ENCODE data around the gene FLCN. TPM values are rescaled to one million over a fixed set of nuclear protein-coding genes. Genes with fewer than 3 reads are reported as not detected.

Gene FLCN
- total and polyA plus RNA-seq, 4 donors = 8.5 to 46.7 (median 28.4) TPM

- no peak for TF ChIP-seq REST (IDR thresholded peaks at IDR 0.05)
- TF ChIP-seq HNF4A (conservative IDR thresholded peaks at IDR 0.05) = no peak
- no peak for TF ChIP-seq MAX (IDR thresholded peaks at IDR 0.05)
- TF ChIP-seq FOXA2 (IDR thresholded peaks at IDR 0.05) = no peak
Observed at GRCh38 chr17:17264430-17264829, 27.5 kb upstream of the FLCN start (continued).

GRCh38 chr17:17258998-17259397 lies 22.0 kb upstream of the FLCN start:
- WGBS = 93% methylated on average over 4 of the region's 4 CpGs
- H3K9ac ChIP-seq (ENCODE audit: low read depth in 1 of 2, low read length in 2 of 2) = no peak overlapping the region
- H3K36me3 ChIP-seq (ENCODE audit: control insufficient read depth in 4 of 4, insufficient read depth in 3 of 4, low read depth in 1 of 4, low read length in 3 of 4) = peaks cover 18 to 61% (median 47%) of the 10 kb centered on the region in 4 donors
- no peak overlapping the region for H3K27ac ChIP-seq (ENCODE audit: low read depth in 1 of 2, low read length in 2 of 2)
- no peaks in the 10 kb centered on the region for H3K4me1 ChIP-seq (ENCODE audit: control insufficient read depth in 4 of 4, insufficient read depth in 4 of 4, low read length in 3 of 4)
- DNase-seq (ENCODE audit: low spot score) = no peak
- H3K27me3 ChIP-seq (ENCODE audit: control insufficient read depth in 4 of 4, insufficient read depth in 4 of 4, low read length in 3 of 4) = no peaks in the 10 kb centered on the region
- H3K9me3 ChIP-seq (ENCODE audit: control insufficient read depth in 4 of 4, low read length in 3 of 4) = no peaks in the 10 kb centered on the region
- no peak for TF ChIP-seq GABPA (IDR thresholded peaks at IDR 0.05 in 1 of 2, conservative IDR thresholded peaks at IDR 0.05 in 1 of 2)
- TF ChIP-seq RXRA (IDR thresholded peaks at IDR 0.05) = no peak
- no peak for TF ChIP-seq NR2F2 (IDR thresholded peaks at IDR 0.05)
- TF ChIP-seq EGR1 (IDR thresholded peaks at IDR 0.05; ENCODE audit: low read depth in 2 of 2) = no peak
- no peak for TF ChIP-seq FOXA1 (IDR thresholded peaks at IDR 0.05)
- TF ChIP-seq HNF4G (IDR thresholded peaks at IDR 0.05) = no peak
- TF ChIP-seq ATF3 (IDR thresholded peaks at IDR 0.05) = no peak
- TF ChIP-seq HNF4A (conservative IDR thresholded peaks at IDR 0.05) = no peak
- no peak for TF ChIP-seq SP1 (IDR thresholded peaks at IDR 0.05)
- no peak for TF ChIP-seq TAF1 (conservative IDR thresholded peaks at IDR 0.05)
- H3K4me3 ChIP-seq (ENCODE audit: low read depth in 1 of 3, low read length in 3 of 3) = no peak overlapping the region

GRCh38 chr17:17258011-17258410 lies 21.0 kb upstream of the FLCN start:
- Histone ChIP-seq H3K9ac (ENCODE audit: low read depth in 1 of 2, low read length in 2 of 2) (no peak overlapping the region), H3K27me3 (ENCODE audit: control insufficient read depth in 4 of 4, insufficient read depth in 4 of 4, low read length in 3 of 4) (no peaks in the 10 kb centered on the region), H3K36me3 (ENCODE audit: control insufficient read depth in 4 of 4, insufficient read depth in 3 of 4, low read depth in 1 of 4, low read length in 3 of 4) (peaks cover 18 to 67% (median 50%) of the 10 kb centered on the region in 4 donors), H3K4me3 (ENCODE audit: low read depth in 1 of 3, low read length in 3 of 3) (no peak overlapping the region), H3K27ac (ENCODE audit: low read depth in 1 of 2, low read length in 2 of 2) (no peak overlapping the region), H3K9me3 (ENCODE audit: control insufficient read depth in 4 of 4, low read length in 3 of 4) (no peaks in the 10 kb centered on the region), H3K4me1 (ENCODE audit: control insufficient read depth in 4 of 4, insufficient read depth in 4 of 4, low read length in 3 of 4) (no peaks in the 10 kb centered on the region)
- no peak for DNase-seq (ENCODE audit: low spot score)
- WGBS = 94% methylated on average over 7 of the region's 7 CpGs
- TF ChIP-seq REST (IDR thresholded peaks at IDR 0.05) = no peak
- TF ChIP-seq FOXA2 (IDR thresholded peaks at IDR 0.05) = no peak
- TF ChIP-seq TAF1 (conservative IDR thresholded peaks at IDR 0.05) = no peak
- no peak for TF ChIP-seq NR2F2 (IDR thresholded peaks at IDR 0.05)
- TF ChIP-seq ZBTB33 (IDR thresholded peaks at IDR 0.05) = no peak
- TF ChIP-seq FOXA1 (IDR thresholded peaks at IDR 0.05) = no peak
- TF ChIP-seq SP1 (IDR thresholded peaks at IDR 0.05) = no peak
- no peak for TF ChIP-seq HNF4G (IDR thresholded peaks at IDR 0.05)
- no peak for TF ChIP-seq EGR1 (IDR thresholded peaks at IDR 0.05; ENCODE audit: low read depth in 2 of 2)
- no peak for TF ChIP-seq RAD21 (IDR thresholded peaks at IDR 0.05)
- TF ChIP-seq YY1 (IDR thresholded peaks at IDR 0.05) = no peak
- TF ChIP-seq CTCF (IDR thresholded peaks at IDR 0.05; ENCODE audit: low read depth, low read length, missing input control) = no peak
- TF ChIP-seq ATF3 (IDR thresholded peaks at IDR 0.05) = no peak
- no peak for TF ChIP-seq GABPA (IDR thresholded peaks at IDR 0.05 in 1 of 2, conservative IDR thresholded peaks at IDR 0.05 in 1 of 2)
- no peak for TF ChIP-seq MAX (IDR thresholded peaks at IDR 0.05)
- no peak for TF ChIP-seq RXRA (IDR thresholded peaks at IDR 0.05)
